Measurements from ENCODE around the gene RAI1. TPM values are rescaled to one million over a fixed set of nuclear protein-coding genes. Genes with fewer than 3 reads are reported as not detected.

RAI1 gene
- total and polyA plus RNA-seq, 10 of the 15 experiments (the other 5 are each of a cell fraction or from before 2014, with no cell fraction given) = 0.66 to 37.7 (median 6.0) TPM

DNA sequence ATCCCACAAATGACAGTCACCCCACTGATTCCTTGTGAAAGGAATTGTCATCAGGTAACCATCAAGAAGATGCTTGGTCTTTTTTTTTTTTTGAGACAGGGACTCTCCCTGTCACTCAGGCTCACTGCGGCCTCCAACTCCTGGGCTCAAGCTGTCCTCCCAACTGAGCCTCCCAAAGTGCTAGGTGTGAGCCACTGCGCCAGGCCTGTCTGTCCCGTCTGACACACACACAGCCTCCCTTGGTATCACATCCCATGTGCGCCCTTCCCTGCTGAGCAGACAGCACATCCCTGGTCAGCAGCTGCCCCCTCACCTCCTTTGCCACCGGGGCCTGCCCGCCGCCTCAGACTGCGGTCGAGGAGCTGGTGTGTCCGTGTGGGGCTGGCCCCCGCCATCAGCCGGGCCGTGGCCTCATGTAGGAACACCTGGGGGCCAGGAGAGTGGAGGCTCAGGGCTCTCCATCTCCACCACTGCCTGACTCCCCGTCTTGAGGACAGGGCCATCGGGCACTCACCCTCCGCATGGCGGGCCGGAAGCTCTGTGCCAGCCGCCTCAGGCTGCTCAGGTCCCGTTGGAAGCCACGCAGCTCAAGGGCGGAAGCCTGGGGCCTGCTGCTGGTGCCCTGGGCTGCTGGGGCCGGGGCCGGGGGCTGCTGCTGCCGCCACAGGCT, 131.9 kb downstream of the RAI1 start:
- no peaks in the 10 kb centered on the region for H3K9me3 ChIP-seq (replicated peaks; ENCODE audit: control insufficient read depth, insufficient read depth, low read length)
- DNase-seq (ENCODE audit: low read depth, low spot score) (no peak), ATAC-seq (no peak), FAIRE-seq (no peak)
- TF ChIP-seq NFYB (IDR thresholded peaks at IDR 0.05; ENCODE audit: insufficient read depth, low read depth, low read length) = no peak
- TF ChIP-seq PKNOX1 (IDR thresholded peaks at IDR 0.05) = peak; percentile 46
- TF ChIP-seq ZNF24 (IDR thresholded peaks at IDR 0.05) = no peak
- no peak for TF ChIP-seq JUND (IDR thresholded peaks at IDR 0.05; ENCODE audit: low read depth, low read length)
- no peaks in the 10 kb centered on the region for H4K20me1 ChIP-seq (ENCODE audit: control insufficient read depth, insufficient read depth)
- ChIA-PET CTCF (interaction anchor here (0.6 to 5.3 kb wide), 11 partner anchors 8 to 223 kb away, joined by 3 to 86 read pairs (median 4); partner anchors contain the start of gene SREBF1), RAD21 (ENCODE audit: unreplicated experiment) (interaction anchor here (1.0 to 2.2 kb wide), 7 partner anchors 41 to 216 kb away, joined by 3 to 10 read pairs (median 4); no protein-coding TSS in a partner anchor), SMC1A (ENCODE audit: uncharacterized antibody, unreplicated experiment) (interaction anchor here (1.7 to 3.7 kb wide), 6 partner anchors 20 to 134 kb away, joined by 6 to 17 read pairs (median 8); no protein-coding TSS in a partner anchor), POLR2A (interaction anchor here (1.3 kb wide), 1 partner anchor 20 kb away, joined by 5 read pairs; no protein-coding TSS in a partner anchor)
- H3K4me3 ChIP-seq = no peak overlapping the region
- WGBS (ENCODE audit: insufficient coverage, insufficient replicate concordance, low lambda C conversion rate, missing lambda C conversion rate) = 96% methylated on average over 25 of the region's 25 CpGs
- H3K27me3 ChIP-seq (replicated peaks in 1 of 2; ENCODE audit: control insufficient read depth in 2 of 2, insufficient read depth in 2 of 2, low read length in 1 of 2) = no peaks in the 10 kb centered on the region
- no peak overlapping the region for H3K9ac ChIP-seq (ENCODE audit: control insufficient read depth, insufficient read depth, low read length)
- peaks cover 2 to 30% of the 10 kb centered on the region in 2 experiments; a peak in 3 of 4 replicates for H3K36me3 ChIP-seq (ENCODE audit: control insufficient read depth in 2 of 2, insufficient read depth in 2 of 2, low read length in 1 of 2)
- BruUV-seq (replicated peaks) = no TSS peak
- in situ Hi-C loops (cut with MboI) = loop anchor here (5.0 kb wide), 2 partner anchors 49 to 109 kb away; no protein-coding TSS in a partner anchor
- H3K27ac ChIP-seq (ENCODE audit: control insufficient read depth, insufficient read depth) = no peak overlapping the region
- intact Hi-C loops (cut with micrococcal nuclease; ENCODE audit: unreplicated experiment) = no loop called here
- H3K4me1 ChIP-seq (ENCODE audit: control insufficient read depth, insufficient read depth, low read length) = peaks cover 8% of the 10 kb centered on the region
- H3K4me2 ChIP-seq (ENCODE audit: control insufficient read depth, insufficient read depth) = no peak overlapping the region
- H3K79me2 ChIP-seq (ENCODE audit: control insufficient read depth, insufficient read depth, low read length) = no peaks in the 10 kb centered on the region
- H2AFZ ChIP-seq (ENCODE audit: control insufficient read depth, low read depth, low read length) = no peak overlapping the region
